Fibroblast of skin of right quadriceps (primary cell): ENCODE results near the gene PDLIM5.

Experiments
- DNase-seq: peaks from one replicate; pipeline ENCODE4 v3.0.0-alpha.2; 2013

PDLIM5 gene

DNA sequence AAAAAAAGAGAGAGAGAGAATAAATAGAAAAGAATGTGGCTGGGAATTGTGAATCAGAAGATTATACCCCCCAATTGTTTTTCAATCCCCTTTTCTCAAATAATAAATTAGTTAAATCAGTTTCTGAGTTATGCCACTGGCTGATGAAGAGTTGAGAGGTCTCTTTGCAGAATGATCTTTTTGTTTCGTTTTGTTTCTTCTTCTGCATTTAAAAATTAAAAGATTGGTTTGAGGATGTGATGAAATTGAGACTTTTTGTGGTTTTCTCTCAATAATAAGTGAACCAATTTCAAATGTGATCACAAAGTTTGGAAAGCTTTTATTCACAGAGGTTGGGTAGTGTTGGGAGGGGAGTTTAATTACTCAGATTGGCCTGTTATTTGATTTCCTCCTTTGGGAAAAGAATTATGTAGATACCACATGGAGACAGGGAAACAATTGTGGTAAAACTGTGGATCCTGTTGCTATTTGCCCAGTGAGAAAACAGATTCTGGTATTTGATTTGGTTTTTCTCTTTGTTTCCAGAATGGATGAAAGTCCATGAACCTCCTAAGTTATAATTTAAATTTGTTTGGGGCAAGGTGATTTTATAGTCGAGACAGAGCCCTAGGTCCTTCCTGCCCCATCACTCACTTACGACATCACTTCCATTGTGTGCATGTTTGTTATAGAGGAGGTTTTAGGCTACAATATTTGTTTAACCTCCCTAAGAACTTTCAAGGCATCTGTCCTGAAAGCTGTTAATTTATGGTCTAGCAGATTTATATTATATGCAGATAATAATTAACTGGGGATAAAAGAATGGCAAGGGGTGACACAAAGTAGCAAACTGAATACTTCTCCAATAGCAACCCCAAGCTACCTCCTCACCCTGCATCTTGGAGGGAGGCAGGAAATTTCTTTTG, 214.0 kb downstream of the PDLIM5 start:
- DNase-seq = peak; percentile 5

DNA sequence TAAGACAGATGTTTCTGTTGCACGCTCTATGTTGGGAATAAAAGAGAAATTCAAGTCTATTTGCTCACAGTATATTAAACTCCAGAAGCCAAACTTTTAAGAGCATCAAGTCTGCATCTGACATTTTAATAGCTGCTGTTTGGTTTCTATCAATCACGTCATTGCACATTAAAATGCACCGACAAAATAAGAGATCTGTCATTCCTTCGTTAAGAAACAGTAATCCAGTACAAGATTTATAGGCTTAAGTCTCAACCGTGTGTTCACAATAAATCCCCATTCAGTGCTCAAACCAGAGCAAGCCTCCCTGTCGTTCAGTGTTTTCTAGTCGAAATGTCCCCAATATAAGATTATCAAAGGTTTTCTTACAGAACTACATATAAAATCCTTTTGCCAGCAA, 217.0 kb downstream of the PDLIM5 start:
- DNase-seq = peak; percentile 22

DNA sequence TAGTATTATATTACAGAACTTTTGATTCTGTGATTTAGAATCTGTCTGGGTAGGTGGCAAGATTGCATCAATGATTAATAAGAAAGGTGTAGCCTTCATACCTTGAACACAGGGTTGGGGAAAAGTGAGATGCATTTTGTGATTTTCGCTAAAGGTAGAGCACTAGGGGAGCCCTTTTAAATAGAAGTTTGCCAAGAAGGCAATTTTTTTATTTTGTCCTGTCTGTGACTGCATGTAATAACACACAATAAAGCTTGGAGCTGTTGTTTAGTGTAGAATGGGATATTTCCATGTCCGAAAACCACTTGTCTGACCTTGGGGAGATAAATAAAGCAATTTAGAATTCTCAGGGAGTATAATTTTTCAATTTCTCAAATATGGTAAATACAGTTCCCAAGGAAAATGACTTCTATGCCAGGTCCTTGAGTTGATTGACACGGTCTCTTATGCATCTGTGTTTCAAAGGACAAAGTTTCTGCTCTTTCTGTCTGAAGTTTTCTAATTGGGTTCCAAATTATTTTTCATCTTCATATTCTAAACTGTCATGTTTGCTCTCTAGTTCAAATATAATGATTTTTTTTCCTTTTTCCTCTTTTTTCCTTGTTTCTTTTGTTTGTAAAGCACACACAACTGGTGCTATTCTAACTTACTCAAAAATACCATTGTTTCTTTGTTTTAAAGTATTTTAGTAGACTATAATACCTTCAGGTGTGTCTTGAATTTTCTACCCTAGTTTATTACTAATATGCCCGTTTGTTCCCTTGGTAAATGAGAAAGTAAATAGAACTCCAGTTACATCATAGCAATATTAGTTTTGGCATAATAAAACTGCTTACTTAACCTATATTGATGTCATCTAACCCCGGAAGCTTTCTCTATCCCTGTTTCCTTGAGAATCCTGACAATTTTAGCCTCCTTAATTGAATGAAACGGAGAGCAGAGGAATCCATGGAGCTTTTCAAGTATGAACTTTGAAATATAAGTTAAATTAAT, 218.2 kb downstream of the PDLIM5 start:
- DNase-seq = no peak

DNA sequence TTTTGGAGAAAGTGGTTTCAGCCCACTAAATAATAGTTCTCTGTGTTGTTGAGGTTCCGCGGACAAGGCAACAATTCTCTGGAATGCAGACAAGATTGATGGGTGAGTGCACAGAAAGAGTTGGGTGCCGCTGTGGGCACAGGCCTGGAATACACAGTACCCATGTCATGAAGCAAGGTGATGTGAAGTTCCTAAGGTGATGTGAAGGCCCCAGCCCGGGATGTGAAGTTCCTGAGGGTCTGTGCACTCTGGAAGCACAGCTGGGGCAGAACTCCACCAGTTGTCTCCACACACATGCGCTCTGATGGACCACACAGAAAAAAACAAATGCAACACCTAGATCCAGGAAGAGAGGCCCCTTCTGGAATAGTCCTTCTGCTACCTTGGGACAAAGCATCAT, 219.4 kb downstream of the PDLIM5 start:
- no peak for DNase-seq

DNA sequence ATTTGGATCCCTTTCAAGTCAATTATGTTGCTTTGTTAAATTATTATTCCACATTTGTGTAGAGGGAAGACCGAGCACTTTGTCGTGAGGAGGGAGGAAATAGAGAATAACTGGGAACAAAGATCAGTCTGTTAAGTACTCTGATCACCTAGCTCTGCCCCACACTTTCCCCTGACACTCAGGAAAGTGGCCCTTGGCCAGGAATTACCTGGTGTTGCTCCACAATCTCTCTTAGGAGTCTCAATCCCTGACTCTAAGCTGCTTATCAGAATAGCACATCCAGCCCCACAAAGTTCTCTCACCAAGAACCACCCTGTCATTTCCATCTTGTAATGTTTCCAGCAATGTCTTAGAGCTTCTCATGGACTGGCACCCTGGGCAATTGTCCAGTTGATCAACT, 222.2 kb downstream of the PDLIM5 start:
- no peak for DNase-seq

DNA sequence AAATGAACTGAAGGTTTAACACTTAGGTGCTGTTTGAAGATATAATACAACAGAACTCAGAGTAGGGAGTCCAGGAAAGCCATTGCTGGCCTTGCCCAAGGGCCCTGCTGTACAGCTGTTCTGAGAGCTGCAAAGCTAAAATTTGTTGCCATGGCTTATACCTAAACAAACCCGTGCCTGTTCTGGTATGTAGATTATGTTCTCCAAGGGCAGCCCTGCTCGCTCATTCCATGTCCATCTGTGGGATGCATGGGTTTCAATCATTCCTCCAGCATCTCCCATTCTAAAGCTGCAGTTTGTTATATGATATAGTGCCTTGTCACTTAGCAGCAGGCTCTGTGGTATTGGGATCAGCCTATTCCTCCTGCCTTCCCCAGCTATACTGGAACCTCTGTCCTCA, 225.2 kb downstream of the PDLIM5 start:
- peak; percentile 42 for DNase-seq

DNA sequence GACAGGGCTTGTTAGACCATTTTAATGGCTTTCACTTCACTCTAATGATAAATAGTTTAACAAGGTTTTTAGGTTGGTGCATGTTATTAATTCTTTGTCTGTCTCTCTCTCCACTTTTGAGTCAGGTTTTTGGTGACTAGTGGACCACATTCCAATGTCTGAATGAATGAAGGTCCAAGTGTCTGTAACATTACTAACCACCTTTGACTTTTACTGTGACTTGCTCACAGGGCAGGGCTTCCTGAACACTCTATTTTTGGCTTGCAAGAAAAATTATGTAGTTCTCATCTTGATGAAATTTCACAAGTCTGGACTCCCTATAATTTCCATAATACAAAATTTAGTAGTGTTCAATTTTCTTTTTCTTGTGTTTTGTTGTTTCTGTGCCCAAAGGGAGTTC, 227.2 kb downstream of the PDLIM5 start:
- DNase-seq = peak; percentile 40

DNA sequence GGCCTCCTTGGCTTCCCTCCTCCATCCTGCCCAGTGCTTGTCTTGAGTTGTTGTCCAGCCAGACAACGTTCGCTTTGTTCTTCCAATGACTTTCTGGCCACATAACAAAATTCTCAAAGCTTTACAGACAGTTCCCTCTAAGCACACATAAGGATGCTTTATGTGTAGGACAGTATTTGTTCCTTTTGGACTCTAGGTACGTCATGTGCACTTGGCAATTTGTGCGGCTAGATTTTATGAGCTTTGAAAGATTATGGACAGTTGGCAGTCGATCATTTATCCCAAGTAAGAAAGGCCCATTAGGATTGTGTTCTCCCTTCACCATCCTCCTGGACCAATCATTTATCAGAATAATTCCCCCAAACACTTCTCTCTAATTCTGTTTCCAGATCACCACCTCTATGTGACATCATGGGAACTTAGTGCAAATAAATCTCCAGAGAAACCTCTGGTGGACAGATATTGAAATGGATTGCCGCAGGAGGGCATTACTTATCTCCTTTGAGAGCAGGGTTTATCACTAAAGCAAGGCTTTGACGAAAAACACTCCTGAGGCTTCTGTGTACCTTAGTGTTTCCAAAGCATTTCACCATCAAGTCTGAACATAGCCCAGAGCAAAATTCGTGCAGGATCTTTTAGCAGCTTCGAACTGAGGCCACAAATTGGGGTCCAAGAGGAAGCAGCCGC, 228.6 kb downstream of the PDLIM5 start:
- no peak for DNase-seq

DNA sequence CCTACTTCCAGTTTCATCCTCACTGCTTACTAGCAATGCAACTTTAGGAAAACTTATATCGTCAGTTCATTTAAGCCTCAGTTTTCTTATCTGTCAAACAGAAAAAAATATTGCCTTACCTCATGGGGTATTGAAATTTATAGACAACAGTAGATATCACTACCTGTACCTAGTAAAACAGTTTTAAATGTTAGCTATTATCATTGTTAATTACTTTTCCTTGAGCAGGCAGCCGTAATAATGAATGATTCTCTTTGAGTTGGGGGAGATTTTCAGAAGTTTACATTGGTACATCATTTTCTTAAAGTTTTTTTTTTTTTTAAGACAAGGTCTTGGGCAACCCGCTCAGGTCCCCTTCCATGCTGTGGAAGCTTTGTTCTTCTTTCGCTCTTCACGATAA, 234.3 kb downstream of the PDLIM5 start:
- no peak for DNase-seq

DNA sequence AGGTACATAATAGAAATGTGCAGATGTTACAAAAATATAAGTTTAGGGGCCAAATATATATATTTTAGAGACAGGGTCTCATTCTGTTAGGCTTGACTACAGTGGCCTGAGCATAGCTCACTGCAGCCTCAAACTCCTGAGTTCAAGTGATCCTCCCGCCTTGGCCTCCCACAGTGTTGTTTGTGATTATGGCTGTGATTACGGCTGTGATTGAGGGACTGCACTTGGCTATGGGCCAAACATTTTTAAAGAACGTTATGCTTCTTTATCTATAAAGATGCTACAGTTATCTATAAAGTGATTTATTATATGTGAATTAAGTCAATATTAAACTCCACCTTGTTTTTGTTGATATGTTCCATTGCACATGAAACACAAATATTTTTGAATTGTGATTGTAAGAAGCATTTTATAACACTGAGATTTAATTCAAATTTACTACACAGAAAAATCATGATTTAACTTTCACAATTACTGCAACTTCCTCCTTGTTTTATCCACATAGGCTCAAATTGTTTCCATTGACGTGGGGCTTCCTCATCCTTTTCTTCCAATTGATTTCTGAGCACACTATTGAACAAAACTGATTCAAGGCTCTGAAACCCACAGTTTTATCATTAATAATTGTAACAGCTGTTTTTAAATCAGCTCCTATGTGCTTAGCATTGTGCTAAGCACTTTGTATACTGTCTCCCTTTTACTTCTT, 237.6 kb downstream of the PDLIM5 start:
- no peak for DNase-seq

DNA sequence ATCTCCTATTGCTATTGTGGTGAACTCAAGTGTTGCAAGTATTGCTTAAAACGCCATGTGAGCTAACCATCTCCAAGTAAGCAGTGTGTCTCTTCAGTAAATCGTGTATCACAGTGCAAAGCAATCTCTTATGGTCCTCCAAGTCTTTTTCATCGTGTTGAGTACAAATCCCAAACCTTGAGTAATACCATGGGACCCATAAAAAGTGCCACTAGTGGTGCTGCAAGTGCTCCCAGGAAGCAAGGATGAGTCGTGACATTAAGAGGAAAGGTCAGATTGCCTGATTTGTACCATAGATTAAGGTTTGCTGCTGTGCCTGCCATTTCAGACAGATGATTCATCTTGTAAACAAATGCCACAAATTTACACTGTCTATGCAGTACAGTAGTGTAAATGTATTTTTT, 239.1 kb downstream of the PDLIM5 start:
- DNase-seq = peak; percentile 79

DNA sequence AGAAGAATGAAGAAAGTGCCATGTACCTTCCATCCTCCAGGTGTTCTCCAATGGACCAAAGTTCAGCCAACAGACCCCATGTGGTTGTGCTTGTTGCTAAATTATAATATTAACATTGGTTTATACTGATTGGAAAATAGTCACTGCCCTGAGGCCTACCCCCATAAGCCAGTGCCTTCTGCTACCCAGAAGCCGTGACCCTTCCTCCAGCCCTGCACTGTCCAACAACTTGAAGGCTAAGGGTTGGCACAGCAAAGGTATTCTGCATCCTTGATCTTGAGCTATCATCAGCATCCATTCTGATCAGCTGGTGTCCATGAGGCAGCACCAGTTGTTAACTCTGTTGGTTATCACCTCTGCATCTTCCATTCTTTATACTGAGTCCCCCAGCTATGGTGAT, 239.8 kb downstream of the PDLIM5 start:
- DNase-seq = no peak

DNA sequence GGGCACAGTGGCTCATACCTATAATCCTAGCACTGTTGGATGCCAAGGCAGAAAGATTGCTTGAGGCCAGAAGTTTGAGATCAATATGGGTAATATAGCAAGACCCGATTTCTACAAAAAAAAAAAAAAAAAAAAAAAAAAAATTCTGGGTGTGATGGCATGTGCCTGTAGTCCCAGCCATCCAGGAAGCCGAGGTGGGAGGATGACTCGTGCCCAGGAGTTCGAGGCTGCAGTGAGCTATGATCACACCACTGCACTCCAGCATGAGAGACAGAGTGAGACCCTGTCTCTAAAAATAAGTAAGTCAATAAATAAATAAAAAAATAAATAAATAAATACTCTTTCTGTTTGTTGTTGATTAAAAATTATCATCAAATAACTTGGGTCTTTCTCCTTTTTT, 243.6 kb downstream of the PDLIM5 start:
- peak; percentile 21 for DNase-seq

DNA sequence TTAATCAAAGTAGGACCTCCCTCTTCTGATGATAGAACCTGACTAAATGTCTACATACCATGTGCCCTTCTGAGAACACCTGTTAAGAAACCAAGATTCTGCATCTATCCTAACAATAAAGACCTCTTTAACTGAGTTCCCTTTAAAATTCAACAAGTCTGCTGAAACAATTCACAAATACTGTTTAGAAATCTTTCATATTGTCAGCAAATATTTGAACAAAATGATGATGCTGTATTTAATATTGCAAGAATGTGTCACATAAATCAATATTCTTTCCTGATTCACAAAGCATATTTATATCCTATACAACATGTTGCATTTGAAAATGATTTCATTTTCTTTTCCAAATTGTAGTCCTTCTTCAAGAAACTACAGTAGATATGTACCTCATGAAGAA, 246.4 kb downstream of the PDLIM5 start:
- DNase-seq = no peak

DNA sequence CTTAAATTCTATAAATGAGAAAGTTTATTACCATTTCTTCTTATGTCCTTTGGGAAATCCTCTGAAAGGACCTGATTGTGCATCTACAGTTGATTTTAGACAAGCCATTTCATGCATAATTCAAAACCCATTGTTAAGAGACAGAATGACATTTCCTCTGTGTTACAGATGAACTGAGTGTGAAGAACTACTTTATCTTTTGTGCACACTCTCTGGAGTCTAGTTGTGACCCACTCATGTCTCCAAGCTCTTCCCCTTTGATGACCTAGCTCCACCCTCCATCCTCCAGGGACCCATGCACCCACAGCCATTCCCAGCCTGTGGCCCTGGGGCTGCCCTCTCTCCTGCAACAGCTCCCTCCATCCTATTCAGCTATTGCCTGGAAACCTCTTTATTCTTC, 248.6 kb downstream of the PDLIM5 start:
- DNase-seq = no peak

DNA sequence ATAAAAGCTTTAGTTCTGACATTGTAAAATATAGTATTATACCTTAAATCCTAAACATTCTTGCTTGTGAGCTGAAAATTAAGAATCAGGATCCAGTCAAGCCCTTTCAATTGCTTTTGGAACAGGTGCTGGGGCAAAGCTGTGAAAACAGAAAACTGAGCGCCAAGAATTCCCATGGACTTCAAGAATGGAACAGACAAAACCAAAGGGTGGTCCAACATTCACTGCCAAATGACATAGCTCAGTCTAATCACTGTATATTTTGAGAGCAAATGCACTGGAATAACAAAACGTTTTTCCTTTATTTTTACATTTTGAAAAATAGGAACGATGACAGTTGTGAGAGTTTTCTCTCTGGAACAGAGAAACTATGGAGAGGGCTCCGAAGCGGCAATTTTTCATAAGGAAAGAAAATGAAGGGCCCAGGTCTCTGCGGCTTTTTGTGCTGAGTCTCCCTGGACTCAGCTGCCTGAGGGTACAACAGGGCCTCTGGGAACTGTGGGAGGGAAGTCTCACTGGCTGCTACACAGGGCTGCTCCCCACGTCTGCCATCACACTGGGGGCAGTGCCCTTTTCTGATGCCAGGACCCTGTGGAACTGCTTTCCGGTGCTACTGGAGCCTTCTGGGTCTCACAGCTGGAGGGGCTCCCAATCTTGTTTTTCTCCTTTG, 250.0 kb downstream of the PDLIM5 start:
- no peak for DNase-seq

DNA sequence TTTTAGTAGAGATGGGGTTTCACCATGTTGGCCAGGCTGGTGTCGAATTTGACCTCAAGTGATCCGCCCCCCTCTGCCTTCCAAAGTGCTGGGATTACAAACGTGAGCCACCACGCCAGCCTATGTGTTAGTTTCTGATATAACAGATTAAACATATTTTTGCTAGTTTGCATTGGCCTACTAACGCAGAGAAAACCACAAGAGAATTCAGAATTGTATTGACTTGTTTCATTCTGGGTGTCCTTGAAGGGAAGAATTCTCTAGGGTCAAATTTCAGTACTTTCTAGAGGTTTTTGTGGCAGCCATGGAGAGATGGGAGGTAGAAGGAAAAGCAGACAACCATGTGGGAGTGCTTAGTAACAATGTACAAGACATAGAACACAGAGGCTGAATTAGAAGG, 259.9 kb downstream of the PDLIM5 start:
- peak; percentile 29 for DNase-seq

DNA sequence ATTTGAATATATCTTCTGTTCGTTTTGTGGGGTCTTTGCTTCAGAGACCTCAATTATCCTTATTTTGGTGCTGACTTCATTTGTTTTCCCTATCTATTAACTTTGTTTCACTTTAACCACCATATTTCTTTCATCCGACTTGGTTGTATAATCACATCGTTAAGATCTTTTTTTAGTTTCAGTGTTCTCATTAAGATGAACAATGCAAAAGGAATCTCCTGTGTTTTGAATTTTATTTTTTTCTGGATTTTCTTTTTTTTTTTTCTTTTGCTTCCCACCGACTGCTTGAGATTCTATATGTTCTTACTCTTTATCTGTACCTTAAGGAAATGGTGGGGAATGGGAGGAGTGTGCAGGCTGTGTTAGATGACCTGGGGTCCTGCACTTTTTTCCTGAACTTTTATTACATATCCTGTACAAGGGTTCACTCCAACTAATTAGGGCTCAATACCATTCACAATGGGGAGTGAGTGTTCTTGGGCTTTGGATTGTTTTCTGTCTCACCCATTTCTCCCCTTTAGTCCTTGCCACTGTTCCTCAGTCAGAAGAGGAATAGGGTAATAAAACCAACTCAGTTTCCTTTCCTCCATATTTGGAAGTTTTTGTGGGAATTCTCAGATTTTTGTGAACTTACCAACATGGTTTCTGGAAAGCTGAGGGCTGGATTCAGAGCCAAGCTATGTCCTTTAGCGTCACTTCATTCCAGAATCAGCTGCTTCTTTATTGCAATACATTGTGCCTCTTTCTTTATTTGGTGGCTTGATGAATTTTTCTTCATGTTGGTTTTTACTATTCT, 262.8 kb downstream of the PDLIM5 start:
- DNase-seq = peak; percentile 95

DNA sequence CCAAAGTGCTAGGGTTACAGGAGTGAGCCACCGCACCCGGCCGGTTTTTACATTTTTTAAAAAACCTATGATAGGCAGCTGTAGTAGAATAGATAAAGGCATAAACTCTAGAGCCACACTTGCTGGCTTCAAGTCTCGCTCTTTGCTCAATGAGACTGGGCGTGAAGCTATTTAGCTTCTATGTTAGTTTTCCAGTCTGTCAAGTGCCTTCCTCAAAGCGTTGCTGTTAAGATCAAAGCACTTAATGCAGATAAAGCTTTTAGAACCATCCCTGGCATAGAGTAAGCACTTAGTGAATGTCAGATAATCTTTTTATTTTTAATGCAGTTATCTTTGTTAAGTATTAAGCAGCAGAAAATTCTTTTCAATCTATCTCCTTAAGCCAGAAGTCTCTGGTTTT, 264.0 kb downstream of the PDLIM5 start:
- no peak for DNase-seq
